HepG2 (cell line): ENCODE measurements around the gene DNAJC21. TPM values are rescaled to one million over a fixed set of nuclear protein-coding genes. Genes with fewer than 3 reads are reported as not detected.

ENCODE experiments used
- ATAC-seq: fragments of 200-7000 bp; cut with Tn5 transposase; 3 replicates; pipeline ENCODE4 v1.9.1; 2020; ENCODE audit warnings: mild to moderate bottlenecking, moderate library complexity
- BruUV-seq: library from RNA; stranded (reverse); fragments of 400-500 nt; replicated peaks from 2 replicates; lab custom pipeline; 2021; lab: Mats Ljungman, UMichigan
- CTCF ChIA-PET: fragments of 300-600 bp; formaldehyde crosslinking; extraction: SDS; loops from one replicate; lab custom pipeline; 2021; ENCODE audit warnings: low total read pairs, inconsistent platforms, low intra/inter-chr PET ratio; lab: Yijun Ruan, JAX
- POLR2A ChIA-PET: fragments of 350-600 bp; sonication (Branson Sonifier 250); formaldehyde crosslinking; loops from one replicate; lab custom pipeline; 2020; ENCODE audit warnings: antibody characterized with exemption, inconsistent platforms; lab: Yijun Ruan, JAX
- DNase-seq: peaks from one replicate; pipeline ENCODE4 v3.0.0-alpha.2; 2015; ENCODE audit warnings: low spot score
- FAIRE-seq: peaks from 3 replicates; lab custom pipeline; 2011; peaks lifted over from hg19 to GRCh38; lab: Jason Lieb, UNC
- H2AFZ ChIP-seq: one replicate; pipeline ENCODE4 v1.6.1; 2011; ENCODE audit warnings: low read length, inconsistent platforms
- H3K27ac ChIP-seq: fragments of 300-600 bp; 3 replicates; pipeline ENCODE4 v1.8.0; 2011; ENCODE audit warnings: mixed run types, mild to moderate bottlenecking, mixed read lengths, low read length, inconsistent platforms; ENCODE audit not compliant: insufficient read depth; ENCODE audit errors: extremely low read length
- H3K27me3 ChIP-seq, 2 experiments: fragments of 200-600 bp in 1 of 2; 2 replicates in 1 of 2; 3 replicates in 1 of 2; pipeline versions ENCODE4 v1.6.0 to v1.8.0; 2011; ENCODE audit warnings: low read length in 2 of 2, mild to moderate bottlenecking in 2 of 2, moderate library complexity in 2 of 2, inconsistent platforms in 1 of 2; ENCODE audit not compliant: insufficient read depth in 2 of 2, control insufficient read depth in 1 of 2
- H3K36me3 ChIP-seq, 2 experiments: fragments of 200-600 bp in 1 of 2; replicated peaks in 1 of 2; 2 replicates in 1 of 2; 3 replicates in 1 of 2; pipeline versions ENCODE4 v1.5.1 to v1.8.0; 2011; ENCODE audit warnings: low read length in 2 of 2, inconsistent platforms in 1 of 2; ENCODE audit not compliant: insufficient read depth in 2 of 2, control insufficient read depth in 1 of 2
- H3K4me1 ChIP-seq: 2 replicates; pipeline ENCODE4 v1.5.1; 2012; ENCODE audit warnings: low read length, inconsistent platforms; ENCODE audit not compliant: insufficient read depth
- H3K4me2 ChIP-seq: 2 replicates; pipeline ENCODE4 v1.6.0; 2011; ENCODE audit warnings: low read depth, low read length, inconsistent platforms
- H3K4me3 ChIP-seq, 3 experiments: fragments of 200-600 bp in 1 of 3; sonication (generic), shearing (Covaris generic) in 1 of 3; replicated peaks in 1 of 3; 2 replicates each; pipeline ENCODE4 v1.5.1; 2011 to 2016; ENCODE audit warnings: low read length in 3 of 3, inconsistent platforms in 2 of 3, low read depth in 2 of 3, mild to moderate bottlenecking in 2 of 3, control low read depth in 1 of 3, mixed read lengths in 1 of 3; ENCODE audit not compliant: insufficient read depth in 1 of 3
- H3K79me2 ChIP-seq: one replicate; pipeline ENCODE4 v1.6.1; 2011; ENCODE audit warnings: low read length, inconsistent platforms; ENCODE audit not compliant: insufficient read depth
- H3K9ac ChIP-seq: 2 replicates; pipeline ENCODE4 v1.6.0; 2011; ENCODE audit warnings: mild to moderate bottlenecking, low read depth, low read length, inconsistent platforms; ENCODE audit not compliant: insufficient read depth
- H3K9me3 ChIP-seq: 2 replicates; pipeline ENCODE4 v1.5.1; 2012; ENCODE audit warnings: mild to moderate bottlenecking, low read length
- H4K20me1 ChIP-seq: 2 replicates; pipeline ENCODE4 v1.6.0; 2011; ENCODE audit warnings: inconsistent platforms, mild to moderate bottlenecking, low read length, moderate library complexity; ENCODE audit not compliant: insufficient read depth
- ISX ChIP-seq: sonication (generic); formaldehyde crosslinking; conservative IDR thresholded peaks from 2 replicates; pipeline ENCODE4 v1.5.0; 2020; ENCODE audit warnings: missing genetic modification reagents
- KLF11 ChIP-seq: IDR thresholded peaks from 2 replicates; pipeline ENCODE4 v1.6.1; 2016; ENCODE audit warnings: missing compliant biosample characterization
- NR2F2 ChIP-seq: IDR thresholded peaks from 2 replicates; pipeline ENCODE4 v1.6.1; 2012; ENCODE audit warnings: low read depth, inconsistent platforms, borderline replicate concordance
- PHF8 ChIP-seq: sonication (generic); formaldehyde crosslinking; IDR thresholded peaks from 2 replicates; pipeline ENCODE4 v1.5.0; 2020; ENCODE audit warnings: missing genetic modification reagents
- RBM22 ChIP-seq: fragments of 200-400 bp; formaldehyde crosslinking; optimal IDR thresholded peaks from 2 replicates; pipeline ENCODE3; 2017; ENCODE audit warnings: mild to moderate bottlenecking, low read length, moderate library complexity
- SKI ChIP-seq: fragments of 450-650 bp; IDR thresholded peaks from one replicate; pipeline ENCODE4 v1.6.1; 2018; ENCODE audit warnings: mild to moderate bottlenecking; ENCODE audit not compliant: partially characterized antibody
- SRSF9 ChIP-seq: fragments of 200-400 bp; formaldehyde crosslinking; IDR thresholded peaks from 2 replicates; pipeline ENCODE4 v1.6.1; 2018; ENCODE audit warnings: borderline replicate concordance, mild to moderate bottlenecking, low read depth, low read length; ENCODE audit not compliant: insufficient read depth, poor library complexity, severe bottlenecking
- TOE1 ChIP-seq: sonication (generic); formaldehyde crosslinking; IDR thresholded peaks from 2 replicates; pipeline ENCODE4 v1.4.0; 2020; ENCODE audit warnings: mild to moderate bottlenecking, missing genetic modification reagents
- ZBTB10 ChIP-seq: sonication (generic); formaldehyde crosslinking; IDR thresholded peaks from 2 replicates; pipeline ENCODE4 v1.4.0; 2020; ENCODE audit warnings: missing genetic modification reagents, borderline replicate concordance
- ZFP36L1 ChIP-seq: sonication (generic); formaldehyde crosslinking; IDR thresholded peaks from 2 replicates; pipeline ENCODE4 v1.8.0; 2022; ENCODE audit warnings: mild to moderate bottlenecking, missing genetic modification reagents, moderate library complexity
- ZNF205 ChIP-seq: IDR thresholded peaks from 2 replicates; pipeline ENCODE4 v1.6.1; 2018; ENCODE audit warnings: missing biosample characterization, missing genetic modification reagents
- WGBS: methylation state at CpG from one replicate; pipeline ENCODE4 v1.1.6; 2017; ENCODE audit warnings: low lambda C conversion rate; 5-methylcytosine and 5-hydroxymethylcytosine counted together
- in situ Hi-C: cut with HindIII; loops from 2 replicates; pipeline ENCODE4 v1.10.0; 2017; ENCODE audit warnings: low pct_unique_long_range_greater_than_20kb; ENCODE audit not compliant: extremely low pct_ligation_motif_present
- intact Hi-C: fragments of 100-400 bp; cut with micrococcal nuclease; formaldehyde crosslinking; loops from one replicate; pipeline ENCODE4 v1.10.0; 2022; ENCODE audit not compliant: unreplicated experiment
- polyA plus RNA-seq, 8 experiments: library from polyadenylated mRNA; depleted of rRNA in 3 of 8; stranded (reverse) in 7 of 8; unstranded in 1 of 8; fragments of >200 nt; fragmentation: Illumina TruSeq in 4 of 8; extraction: Trizol in 4 of 8; gene quantifications; 2 replicates each; pipeline versions ENCODE4 v1.2.1 to v1.2.3, GENCODE V29; 2011 to 2016; ENCODE audit warnings: low read depth in 4 of 8, missing spikeins in 1 of 8, mixed read lengths in 1 of 8; ENCODE audit not compliant: insufficient read depth in 1 of 8
- total RNA-seq, 5 experiments: library from RNA; depleted of rRNA; stranded (reverse); fragments of >200 nt; fragmentation: Illumina TruSeq; extraction: Trizol; gene quantifications; 2 replicates each; pipeline ENCODE4 v1.2.3, GENCODE V29; 2016; ENCODE audit warnings: low read depth in 1 of 5
- TF ChIP-seq, protein P1 (sequence below): sonication (generic); formaldehyde crosslinking; IDR thresholded peaks from one replicate; pipeline ENCODE4 v1.5.1; 2020; ENCODE audit warnings: mild to moderate bottlenecking, missing genetic modification reagents; ENCODE audit errors: not compliant biosample characterization
- TF ChIP-seq, protein P2 (sequence below): sonication (generic); formaldehyde crosslinking; IDR thresholded peaks from 2 replicates; pipeline ENCODE4 v1.5.0; 2020; ENCODE audit warnings: missing genetic modification reagents

The DNAJC21 gene
- total and polyA plus RNA-seq, 2 of the 13 experiments (the other 11 are each of a cell fraction or from before 2014, with no cell fraction given): 10.9 to 41.6 TPM

DNA sequence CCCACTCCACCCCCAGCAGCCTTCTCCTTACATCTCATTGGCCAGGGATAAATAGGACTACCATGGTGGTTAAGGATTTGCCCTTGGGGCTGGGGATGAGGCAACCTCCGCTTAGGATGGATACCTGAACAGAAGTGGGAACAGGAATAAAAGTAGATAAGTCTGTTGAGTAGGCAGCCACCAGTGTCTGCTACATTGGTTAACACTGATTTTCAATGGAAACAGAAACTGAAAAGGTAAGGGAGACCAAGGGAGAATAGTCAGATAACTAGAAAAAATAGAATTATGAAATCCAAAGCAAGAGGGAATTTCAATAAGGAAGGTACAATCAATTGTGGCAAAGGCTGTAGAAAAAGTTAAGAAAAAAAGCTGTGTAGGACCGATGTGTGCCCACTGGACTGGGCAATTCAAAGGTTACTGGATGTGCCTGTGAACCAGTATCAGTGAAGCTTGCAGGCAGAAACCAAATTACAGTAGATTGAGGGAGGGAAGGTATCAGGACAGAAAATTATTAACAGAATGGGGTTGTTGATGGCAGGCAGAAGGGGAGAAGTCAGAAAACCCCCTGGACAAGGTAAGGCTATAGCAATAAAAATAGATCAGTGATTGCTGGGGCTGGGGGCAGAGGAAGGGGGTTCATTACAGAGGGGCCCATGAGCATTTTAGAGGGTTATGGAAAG lies 48.7 kb downstream of the DNAJC21 start:
- ATAC-seq: no peak
- H3K27ac ChIP-seq: no peak overlapping the region
- intact Hi-C loops (no loop called here), in situ Hi-C loops (no loop called here)
- no peak overlapping the region for H2AFZ ChIP-seq
- no peaks in the 10 kb centered on the region for H3K4me1 ChIP-seq
- no peak overlapping the region for H3K9ac ChIP-seq
- no peak for FAIRE-seq
- H4K20me1 ChIP-seq: no peaks in the 10 kb centered on the region
- CTCF ChIA-PET: no interaction called here
- H3K79me2 ChIP-seq: no peaks in the 10 kb centered on the region
- WGBS: 8% methylated on average over 2 of the region's 2 CpGs
- BruUV-seq: no TSS peak
- H3K4me2 ChIP-seq: no peak overlapping the region
- no peak for DNase-seq
- H3K9me3 ChIP-seq: no peaks in the 10 kb centered on the region
- H3K27me3 ChIP-seq: no peaks in the 10 kb centered on the region
- H3K4me3 ChIP-seq: no peak overlapping the region
- H3K36me3 ChIP-seq: no peaks in the 10 kb centered on the region
- POLR2A ChIA-PET: no interaction called here
- TF ChIP-seq ISX (CRISPR knock-in tag) (no peak), KLF11 (CRISPR knock-in tag) (no peak), NR2F2 (no peak), TOE1 (no peak), RBM22 (no peak), ZFP36L1 (CRISPR knock-in tag) (no peak), ZNF205 (CRISPR knock-in tag) (no peak), SRSF9 (no peak), ZBTB10 (CRISPR knock-in tag) (no peak), PHF8 (no peak), SKI (no peak)
- TF ChIP-seq, protein P1, sequence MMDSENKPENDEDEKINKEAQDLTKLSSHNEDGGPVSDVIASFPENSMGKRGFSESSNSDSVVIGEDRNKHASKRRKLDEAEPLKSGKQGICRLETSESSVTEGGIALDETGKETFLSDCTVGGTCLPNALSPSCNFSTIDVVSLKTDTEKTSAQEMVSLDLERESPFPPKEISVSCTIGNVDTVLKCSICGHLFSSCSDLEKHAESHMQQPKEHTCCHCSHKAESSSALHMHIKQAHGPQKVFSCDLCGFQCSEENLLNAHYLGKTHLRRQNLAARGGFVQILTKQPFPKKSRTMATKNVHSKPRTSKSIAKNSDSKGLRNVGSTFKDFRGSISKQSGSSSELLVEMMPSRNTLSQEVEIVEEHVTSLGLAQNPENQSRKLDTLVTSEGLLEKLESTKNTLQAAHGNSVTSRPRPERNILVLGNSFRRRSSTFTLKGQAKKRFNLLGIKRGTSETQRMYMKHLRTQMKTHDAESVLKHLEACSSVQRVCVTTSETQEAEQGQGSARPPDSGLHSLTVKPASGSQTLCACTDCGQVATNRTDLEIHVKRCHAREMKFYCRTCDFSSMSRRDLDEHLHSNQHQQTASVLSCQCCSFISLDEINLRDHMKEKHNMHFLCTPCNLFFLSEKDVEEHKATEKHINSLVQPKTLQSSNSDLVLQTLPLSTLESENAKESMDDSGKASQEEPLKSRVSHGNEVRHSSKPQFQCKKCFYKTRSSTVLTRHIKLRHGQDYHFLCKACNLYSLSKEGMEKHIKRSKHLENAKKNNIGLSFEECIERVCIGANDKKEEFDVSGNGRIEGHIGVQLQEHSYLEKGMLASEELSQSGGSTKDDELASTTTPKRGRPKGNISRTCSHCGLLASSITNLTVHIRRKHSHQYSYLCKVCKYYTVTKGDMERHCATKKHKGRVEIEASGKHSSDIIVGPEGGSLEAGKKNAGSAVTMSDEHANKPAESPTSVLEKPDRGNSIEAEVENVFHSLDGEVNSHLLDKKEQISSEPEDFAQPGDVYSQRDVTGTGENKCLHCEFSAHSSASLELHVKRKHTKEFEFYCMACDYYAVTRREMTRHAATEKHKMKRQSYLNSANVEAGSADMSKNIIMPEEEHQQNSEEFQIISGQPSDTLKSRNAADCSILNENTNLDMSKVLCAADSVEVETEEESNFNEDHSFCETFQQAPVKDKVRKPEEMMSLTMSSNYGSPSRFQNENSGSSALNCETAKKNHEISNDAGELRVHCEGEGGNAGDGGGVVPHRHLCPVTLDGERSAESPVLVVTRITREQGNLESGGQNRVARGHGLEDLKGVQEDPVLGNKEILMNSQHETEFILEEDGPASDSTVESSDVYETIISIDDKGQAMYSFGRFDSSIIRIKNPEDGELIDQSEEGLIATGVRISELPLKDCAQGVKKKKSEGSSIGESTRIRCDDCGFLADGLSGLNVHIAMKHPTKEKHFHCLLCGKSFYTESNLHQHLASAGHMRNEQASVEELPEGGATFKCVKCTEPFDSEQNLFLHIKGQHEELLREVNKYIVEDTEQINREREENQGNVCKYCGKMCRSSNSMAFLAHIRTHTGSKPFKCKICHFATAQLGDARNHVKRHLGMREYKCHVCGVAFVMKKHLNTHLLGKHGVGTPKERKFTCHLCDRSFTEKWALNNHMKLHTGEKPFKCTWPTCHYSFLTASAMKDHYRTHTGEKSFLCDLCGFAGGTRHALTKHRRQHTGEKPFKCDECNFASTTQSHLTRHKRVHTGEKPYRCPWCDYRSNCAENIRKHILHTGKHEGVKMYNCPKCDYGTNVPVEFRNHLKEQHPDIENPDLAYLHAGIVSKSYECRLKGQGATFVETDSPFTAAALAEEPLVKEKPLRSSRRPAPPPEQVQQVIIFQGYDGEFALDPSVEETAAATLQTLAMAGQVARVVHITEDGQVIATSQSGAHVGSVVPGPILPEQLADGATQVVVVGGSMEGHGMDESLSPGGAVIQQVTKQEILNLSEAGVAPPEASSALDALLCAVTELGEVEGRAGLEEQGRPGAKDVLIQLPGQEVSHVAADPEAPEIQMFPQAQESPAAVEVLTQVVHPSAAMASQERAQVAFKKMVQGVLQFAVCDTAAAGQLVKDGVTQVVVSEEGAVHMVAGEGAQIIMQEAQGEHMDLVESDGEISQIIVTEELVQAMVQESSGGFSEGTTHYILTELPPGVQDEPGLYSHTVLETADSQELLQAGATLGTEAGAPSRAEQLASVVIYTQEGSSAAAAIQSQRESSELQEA (CRISPR knock-in tag): no peak
- TF ChIP-seq, protein P2, sequence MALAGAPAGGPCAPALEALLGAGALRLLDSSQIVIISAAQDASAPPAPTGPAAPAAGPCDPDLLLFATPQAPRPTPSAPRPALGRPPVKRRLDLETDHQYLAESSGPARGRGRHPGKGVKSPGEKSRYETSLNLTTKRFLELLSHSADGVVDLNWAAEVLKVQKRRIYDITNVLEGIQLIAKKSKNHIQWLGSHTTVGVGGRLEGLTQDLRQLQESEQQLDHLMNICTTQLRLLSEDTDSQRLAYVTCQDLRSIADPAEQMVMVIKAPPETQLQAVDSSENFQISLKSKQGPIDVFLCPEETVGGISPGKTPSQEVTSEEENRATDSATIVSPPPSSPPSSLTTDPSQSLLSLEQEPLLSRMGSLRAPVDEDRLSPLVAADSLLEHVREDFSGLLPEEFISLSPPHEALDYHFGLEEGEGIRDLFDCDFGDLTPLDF: no peak
